Inferior parietal cortex (tissue), 1 donor: ENCODE results near the gene RYR3.

Experiments used
- DNase-seq: peaks from one replicate; pipeline ENCODE4 v3.0.0-alpha.2; 2016; ENCODE audit errors: extremely low spot score

Gene RYR3

GRCh38 chr15:33699691-33700447 lies 389.1 kb downstream of the RYR3 start:
- no peak for DNase-seq

GRCh38 chr15:33700695-33701303 lies 390.0 kb downstream of the RYR3 start:
- DNase-seq = peak; percentile 88

GRCh38 chr15:33701304-33701696 lies 390.5 kb downstream of the RYR3 start:
- DNase-seq = no peak

GRCh38 chr15:33706173-33706572 lies 395.4 kb downstream of the RYR3 start:
- no peak for DNase-seq

- no peak for DNase-seq
Observed at GRCh38 chr15:33710748-33711147, 400.0 kb downstream of the RYR3 start.

GRCh38 chr15:33716025-33716424 lies 405.3 kb downstream of the RYR3 start:
- no peak for DNase-seq

- DNase-seq = no peak
Observed at GRCh38 chr15:33720952-33721351, 410.2 kb downstream of the RYR3 start.

- DNase-seq = no peak
Observed at GRCh38 chr15:33722005-33722672, 411.4 kb downstream of the RYR3 start.

GRCh38 chr15:33722673-33723015 lies 411.9 kb downstream of the RYR3 start:
- no peak for DNase-seq

- no peak for DNase-seq
Observed at GRCh38 chr15:33724321-33725036, 413.7 kb downstream of the RYR3 start.

- DNase-seq = peak; percentile 26
Observed at GRCh38 chr15:33729653-33730052, 418.9 kb downstream of the RYR3 start.

GRCh38 chr15:33730815-33731214 lies 420.0 kb downstream of the RYR3 start:
- no peak for DNase-seq

GRCh38 chr15:33735143-33735542 lies 424.4 kb downstream of the RYR3 start:
- DNase-seq = no peak

GRCh38 chr15:33735637-33736247 lies 425.0 kb downstream of the RYR3 start:
- DNase-seq = peak; percentile 36

- DNase-seq = peak; percentile 68
Observed at GRCh38 chr15:33737687-33738601, 427.2 kb downstream of the RYR3 start.

GRCh38 chr15:33738941-33739664 lies 428.3 kb downstream of the RYR3 start:
- no peak for DNase-seq

GRCh38 chr15:33742306-33742705 lies 431.5 kb downstream of the RYR3 start:
- DNase-seq = no peak

- DNase-seq = no peak
Observed at GRCh38 chr15:33742800-33743199, 432.0 kb downstream of the RYR3 start.

- no peak for DNase-seq
Observed at GRCh38 chr15:33746203-33746602, 435.4 kb downstream of the RYR3 start.

GRCh38 chr15:33753012-33753411 lies 442.2 kb downstream of the RYR3 start:
- DNase-seq = no peak
